Measurements from ENCODE around the gene LRP3.

DNA sequence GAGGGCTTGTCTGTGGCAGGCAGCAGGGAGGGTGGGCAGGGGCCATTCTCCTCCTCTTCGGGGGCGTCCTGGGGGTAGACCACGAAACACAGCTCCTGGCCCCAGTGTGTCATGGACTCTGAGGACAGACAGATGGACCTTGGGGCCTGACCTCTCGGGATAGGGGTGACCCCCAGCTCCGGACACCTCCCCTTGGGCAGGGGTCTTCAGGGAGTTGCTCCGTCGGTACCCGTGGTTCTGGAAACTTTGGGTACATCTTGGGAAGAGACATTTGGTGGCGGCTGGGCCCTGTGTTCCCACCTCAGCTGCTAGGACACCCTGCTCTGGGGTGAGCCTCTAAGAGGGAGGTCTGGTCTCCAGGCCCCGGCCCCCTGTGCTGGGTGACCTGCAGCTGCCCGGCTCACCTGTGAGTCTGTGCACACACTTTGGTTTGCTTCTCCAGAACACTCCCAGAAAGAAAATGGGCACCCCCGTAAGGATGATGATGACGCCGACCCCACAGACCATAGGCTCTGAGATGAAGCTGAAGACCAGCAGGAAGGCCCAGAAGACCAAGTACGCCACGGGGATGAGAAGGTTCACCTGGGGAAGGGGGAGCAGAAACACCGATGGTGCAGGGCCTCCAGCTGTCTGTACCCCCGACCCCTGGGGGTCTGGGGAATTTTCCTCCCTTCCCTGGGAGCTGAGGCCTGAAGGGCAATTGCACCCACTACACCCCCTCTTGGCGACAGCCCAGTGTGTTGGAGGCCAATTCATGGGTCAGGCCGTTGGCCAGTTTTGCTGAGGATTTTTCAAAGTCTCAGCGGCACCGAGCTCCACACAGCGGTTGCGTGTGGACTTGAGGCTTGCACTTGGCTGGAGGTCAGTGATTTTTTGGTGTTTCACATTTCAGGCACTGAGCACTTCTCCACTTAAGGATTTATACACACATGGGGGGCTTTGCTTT is 15.0 kb downstream of the LRP3 start:
- TF ChIP-seq, protein P1, sequence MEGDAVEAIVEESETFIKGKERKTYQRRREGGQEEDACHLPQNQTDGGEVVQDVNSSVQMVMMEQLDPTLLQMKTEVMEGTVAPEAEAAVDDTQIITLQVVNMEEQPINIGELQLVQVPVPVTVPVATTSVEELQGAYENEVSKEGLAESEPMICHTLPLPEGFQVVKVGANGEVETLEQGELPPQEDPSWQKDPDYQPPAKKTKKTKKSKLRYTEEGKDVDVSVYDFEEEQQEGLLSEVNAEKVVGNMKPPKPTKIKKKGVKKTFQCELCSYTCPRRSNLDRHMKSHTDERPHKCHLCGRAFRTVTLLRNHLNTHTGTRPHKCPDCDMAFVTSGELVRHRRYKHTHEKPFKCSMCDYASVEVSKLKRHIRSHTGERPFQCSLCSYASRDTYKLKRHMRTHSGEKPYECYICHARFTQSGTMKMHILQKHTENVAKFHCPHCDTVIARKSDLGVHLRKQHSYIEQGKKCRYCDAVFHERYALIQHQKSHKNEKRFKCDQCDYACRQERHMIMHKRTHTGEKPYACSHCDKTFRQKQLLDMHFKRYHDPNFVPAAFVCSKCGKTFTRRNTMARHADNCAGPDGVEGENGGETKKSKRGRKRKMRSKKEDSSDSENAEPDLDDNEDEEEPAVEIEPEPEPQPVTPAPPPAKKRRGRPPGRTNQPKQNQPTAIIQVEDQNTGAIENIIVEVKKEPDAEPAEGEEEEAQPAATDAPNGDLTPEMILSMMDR (IDR thresholded peaks at IDR 0.05; ENCODE audit: low read length), result no peak
- no peak for TF ChIP-seq EZH2phosphoT487 (IDR thresholded peaks at IDR 0.05; ENCODE audit: low read length)

All from MM.1S (cell line).